K562 (cell line): ENCODE measurements around the gene GAB2. TPM values are rescaled to one million over a fixed set of nuclear protein-coding genes. Genes with fewer than 3 reads are reported as not detected.

Experiments used
- ATF1 ChIP-seq, 2 experiments: fragments of 450-650 bp in 1 of 2; IDR thresholded peaks; 2 replicates each; pipeline ENCODE4 v1.6.1; 2016; ENCODE audit warnings: missing compliant biosample characterization in 1 of 2, missing genetic modification characterization in 1 of 2
- BCOR ChIP-seq: fragments of 450-650 bp; IDR thresholded peaks from 2 replicates; pipeline ENCODE4 v1.6.1; 2016
- BHLHE40 ChIP-seq: IDR thresholded peaks from 2 replicates; pipeline ENCODE4 v1.6.1; 2011; ENCODE audit warnings: low read length, improper control_type of control experiment
- CBFA2T3 ChIP-seq: fragments of 450-650 bp; IDR thresholded peaks from 2 replicates; pipeline ENCODE4 v1.6.1; 2017
- CCAR2 ChIP-seq: fragments of 200-400 bp; formaldehyde crosslinking; IDR thresholded peaks from 2 replicates; pipeline ENCODE4 v1.6.1; 2017; ENCODE audit warnings: mild to moderate bottlenecking, low read depth, low read length
- ESRRA ChIP-seq: fragments of 450-650 bp; IDR thresholded peaks from 2 replicates; pipeline ENCODE4 v1.6.1; 2014; ENCODE audit warnings: low read depth, mild to moderate bottlenecking, moderate library complexity, borderline replicate concordance
- JUND ChIP-seq, 2 experiments: IDR thresholded peaks; 2 replicates in 1 of 2; 3 replicates in 1 of 2; pipeline ENCODE4 v1.6.1; 2011; ENCODE audit warnings: borderline replicate concordance in 2 of 2, low read depth in 2 of 2, low read length in 2 of 2, improper control_type of control experiment in 1 of 2, missing biosample characterization in 1 of 2, missing genetic modification characterization in 1 of 2, missing genetic modification reagents in 1 of 2
- KLF16 ChIP-seq: IDR thresholded peaks from 2 replicates; pipeline ENCODE4 v1.6.1; 2016; ENCODE audit warnings: antibody characterized with exemption
- MIER1 ChIP-seq: fragments of 450-650 bp; IDR thresholded peaks from 2 replicates; pipeline ENCODE4 v1.6.1; 2016; ENCODE audit warnings: antibody characterized with exemption, mild to moderate bottlenecking, low read depth
- MNT ChIP-seq, 2 experiments: fragments of 450-650 bp; conservative IDR thresholded peaks; 2 replicates each; pipeline ENCODE4 v1.6.1; 2017; ENCODE audit warnings: mild to moderate bottlenecking in 2 of 2, moderate library complexity in 2 of 2
- MTA1 ChIP-seq: fragments of 450-650 bp; IDR thresholded peaks from 2 replicates; pipeline ENCODE4 v1.6.1; 2017; ENCODE audit warnings: borderline replicate concordance
- MYNN ChIP-seq, 2 experiments: sonication (generic); formaldehyde crosslinking in 1 of 2; IDR thresholded peaks; 2 replicates each; pipeline versions ENCODE4 v1.5.0 to v1.6.1; 2016 to 2020; ENCODE audit warnings: antibody characterized with exemption in 1 of 2, missing genetic modification reagents in 1 of 2
- OTX1 ChIP-seq: fragments of 450-650 bp; formaldehyde crosslinking; IDR thresholded peaks from 2 replicates; pipeline ENCODE4 v1.4.0; 2022; ENCODE audit warnings: mild to moderate bottlenecking
- PTRF ChIP-seq: fragments of 450-650 bp; IDR thresholded peaks from 2 replicates; pipeline ENCODE4 v1.6.1; 2016; ENCODE audit warnings: mild to moderate bottlenecking, missing genetic modification characterization, missing compliant biosample characterization
- RERE ChIP-seq: sonication (generic); formaldehyde crosslinking; IDR thresholded peaks from 2 replicates; pipeline ENCODE4 v1.8.0; 2023; ENCODE audit warnings: missing genetic modification reagents, mild to moderate bottlenecking, borderline replicate concordance
- SREBF1 ChIP-seq: fragments of 150-350 bp; IDR thresholded peaks from 2 replicates; pipeline ENCODE4 v1.6.1; 2014; ENCODE audit warnings: antibody characterized with exemption, low read depth, low read length, borderline replicate concordance
- TRIM28 ChIP-seq: fragments of 450-650 bp; IDR thresholded peaks from 2 replicates; pipeline ENCODE4 v1.6.1; 2017
- ZNF76 ChIP-seq: fragments of 250-450 bp; sonication (Bioruptor Pico); IDR thresholded peaks from 2 replicates; pipeline ENCODE4 v1.4.0; 2020; ENCODE audit warnings: mild to moderate bottlenecking, moderate library complexity, borderline replicate concordance
- polyA plus RNA-seq, 8 experiments: library from polyadenylated mRNA; depleted of rRNA in 4 of 8; stranded (reverse) in 5 of 8; unstranded in 3 of 8; fragments of >200 nt; fragmentation: Nextera tagmentation in 2 of 8; fragmentation: Illumina TruSeq in 1 of 8; extraction: Ambion mirVana in 2 of 8; extraction: Trizol in 1 of 8; gene quantifications; 2 replicates each; pipeline versions ENCODE4 v1.2.1 to v1.2.3, GENCODE V29; 2011 to 2014; ENCODE audit warnings: inconsistent platforms in 1 of 8, missing spikeins in 1 of 8
- total RNA-seq, 7 experiments: library from RNA; depleted of rRNA in 6 of 7; stranded (reverse); fragments of >200 nt in 6 of 7; fragmentation: Illumina TruSeq in 2 of 7; extraction: Trizol in 2 of 7; gene quantifications; 2 replicates each; pipeline versions ENCODE4 v1.2.1 to v1.2.3, GENCODE V29; 2011 to 2021; ENCODE audit warnings: low replicate concordance in 1 of 7

Gene GAB2
- total and polyA plus RNA-seq, 9 of the 15 experiments (the other 6 are each of a cell fraction or from before 2014, with no cell fraction given): 2.3 to 35.2 (median 16.1) TPM

GRCh38 chr11:78290293-78291176 lies 127.1 kb downstream of the GAB2 start (continued):
- TF ChIP-seq PTRF (tag): peak; percentile 58; the same call in 1 of the 2 replicates
- 0 out of 2 replicates have a peak, but pooled peaks have one; percentile 54 for TF ChIP-seq MTA1
- TF ChIP-seq TRIM28: no peak; the same call in 1 of the 2 replicates
- no peak for TF ChIP-seq MIER1
- TF ChIP-seq SREBF1: no peak
- TF ChIP-seq MNT (conservative IDR thresholded peaks at IDR 0.05): peak; percentile 43 to 72; a peak in 3 of 4 replicates
- TF ChIP-seq BCOR: no peak
- TF ChIP-seq BHLHE40: peak; percentile 77
- peak; percentile 25; the same call in 1 of the 2 replicates for TF ChIP-seq CBFA2T3
- peak; percentile 96 for TF ChIP-seq JUND (IDR thresholded peaks at IDR 0.05; ENCODE audit: borderline replicate concordance, low read depth, low read length)
- peak; percentile 96 for TF ChIP-seq JUND (tag; IDR thresholded peaks at IDR 0.05; ENCODE audit: borderline replicate concordance, low read depth, low read length)
- TF ChIP-seq ZNF76 (CRISPR knock-in tag): peak; percentile 54; the same call in 1 of the 2 replicates
- TF ChIP-seq OTX1 (CRISPR knock-in tag): no peak
- peak; percentile 43; the same call in 1 of the 2 replicates for TF ChIP-seq MYNN (IDR thresholded peaks at IDR 0.05)
- TF ChIP-seq MYNN (CRISPR knock-in tag; IDR thresholded peaks at IDR 0.05): no peak
- TF ChIP-seq ATF1 (CRISPR knock-in tag; IDR thresholded peaks at IDR 0.05): no peak
- peak; percentile 82 for TF ChIP-seq ATF1 (tag; IDR thresholded peaks at IDR 0.05)
- TF ChIP-seq ESRRA: peak; percentile 98
- TF ChIP-seq CCAR2: no peak
- TF ChIP-seq KLF16: no peak
- TF ChIP-seq RERE (CRISPR knock-in tag): no peak
